Measurements from ENCODE around the gene ELK3.

DNA sequence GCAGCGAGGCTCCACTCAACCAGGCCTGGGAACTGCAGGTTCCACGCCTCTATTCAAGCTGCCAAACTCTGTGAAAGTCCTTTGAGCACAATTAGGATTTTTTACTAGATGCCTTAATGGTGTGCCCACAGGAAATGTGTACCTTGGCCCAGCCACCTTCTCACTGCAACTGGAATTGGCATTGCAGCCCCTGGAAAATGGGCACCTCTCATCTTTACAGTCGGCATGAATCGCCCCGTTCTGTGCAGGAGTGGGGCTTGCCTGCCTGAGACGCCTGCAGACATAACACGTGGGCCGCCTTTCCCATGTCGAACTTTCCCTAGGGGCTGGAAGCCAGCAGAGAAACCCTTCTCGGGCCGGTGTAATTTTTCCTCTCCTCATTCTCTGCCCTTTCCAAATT is 42.0 kb upstream of the ELK3 start:
- TF ChIP-seq CTCF (IDR thresholded peaks at IDR 0.05) (no peak), POLR2AphosphoS5 (IDR thresholded peaks at IDR 0.05) (no peak), POLR2A (IDR thresholded peaks at IDR 0.05) (no peak)
